Testis (tissue), 2 donors: Measurements from ENCODE around the gene CSTB.

Source experiments
- POLR2A ChIP-seq: fragments of 450-650 bp; IDR thresholded peaks from one replicate; pipeline ENCODE4 v1.6.1; 2017; ENCODE audit warnings: antibody characterized with exemption, mild to moderate bottlenecking, moderate library complexity
- TF ChIP-seq, protein P1 (sequence below), 3 experiments: fragments of 450-650 bp in 2 of 3; fragments of 200-600 bp in 1 of 3; sonication (generic) in 1 of 3; IDR thresholded peaks; one replicate each; pipeline ENCODE4 v1.5.1; 2016 to 2019; ENCODE audit warnings: antibody characterized with exemption in 3 of 3, mild to moderate bottlenecking in 2 of 3, moderate library complexity in 1 of 3

- TF ChIP-seq, protein P1, sequence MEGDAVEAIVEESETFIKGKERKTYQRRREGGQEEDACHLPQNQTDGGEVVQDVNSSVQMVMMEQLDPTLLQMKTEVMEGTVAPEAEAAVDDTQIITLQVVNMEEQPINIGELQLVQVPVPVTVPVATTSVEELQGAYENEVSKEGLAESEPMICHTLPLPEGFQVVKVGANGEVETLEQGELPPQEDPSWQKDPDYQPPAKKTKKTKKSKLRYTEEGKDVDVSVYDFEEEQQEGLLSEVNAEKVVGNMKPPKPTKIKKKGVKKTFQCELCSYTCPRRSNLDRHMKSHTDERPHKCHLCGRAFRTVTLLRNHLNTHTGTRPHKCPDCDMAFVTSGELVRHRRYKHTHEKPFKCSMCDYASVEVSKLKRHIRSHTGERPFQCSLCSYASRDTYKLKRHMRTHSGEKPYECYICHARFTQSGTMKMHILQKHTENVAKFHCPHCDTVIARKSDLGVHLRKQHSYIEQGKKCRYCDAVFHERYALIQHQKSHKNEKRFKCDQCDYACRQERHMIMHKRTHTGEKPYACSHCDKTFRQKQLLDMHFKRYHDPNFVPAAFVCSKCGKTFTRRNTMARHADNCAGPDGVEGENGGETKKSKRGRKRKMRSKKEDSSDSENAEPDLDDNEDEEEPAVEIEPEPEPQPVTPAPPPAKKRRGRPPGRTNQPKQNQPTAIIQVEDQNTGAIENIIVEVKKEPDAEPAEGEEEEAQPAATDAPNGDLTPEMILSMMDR (IDR thresholded peaks at IDR 0.05), result no peak
- TF ChIP-seq POLR2A, result no peak
Measured at GRCh38 chr21:43733529-43734071, 42.5 kb downstream of the CSTB start.
